Tibial artery (tissue), 4 donors: ENCODE measurements around the gene KIAA0513.

Source experiments
- DNase-seq, 2 donors: peaks; one replicate each; pipeline ENCODE4 v3.0.0-alpha.2; 2019
- H3K27ac ChIP-seq, 2 donors: fragments of 200-600 bp; sonication (generic) in 1 of 2; 1 replicate in 1 of 2; 2 replicates in 1 of 2; pipeline ENCODE4 v1.5.1; 2018 to 2019; ENCODE audit warnings: mild to moderate bottlenecking in 1 of 2
- H3K27me3 ChIP-seq, 2 donors: fragments of 200-600 bp; sonication (generic) in 1 of 2; one replicate each; pipeline versions ENCODE4 v1.5.1 to v1.6.0; 2016 to 2019
- H3K36me3 ChIP-seq, 3 donors: fragments of 200-600 bp; sonication (generic) in 2 of 3; one replicate each; pipeline ENCODE4 v1.5.1; 2016 to 2019; ENCODE audit warnings: mild to moderate bottlenecking in 2 of 3
- H3K4me1 ChIP-seq, 4 donors: fragments of 200-600 bp; sonication (generic) in 2 of 4; 1 replicate in 3 of 4; 2 replicates in 1 of 4; pipeline ENCODE4 v1.5.1; 2016 to 2019
- H3K4me3 ChIP-seq, 2 donors: fragments of 200-600 bp; sonication (generic) in 1 of 2; 1 replicate in 1 of 2; 2 replicates in 1 of 2; pipeline ENCODE4 v1.5.1; 2018 to 2019; ENCODE audit warnings: mild to moderate bottlenecking in 2 of 2
- H3K9me3 ChIP-seq, 3 donors: fragments of 200-600 bp; sonication (generic) in 1 of 3; one replicate each; pipeline ENCODE4 v1.5.1; 2016 to 2019
- CTCF ChIP-seq, 2 experiments: fragments of 200-600 bp in 1 of 2; fragments of 450-650 bp in 1 of 2; IDR thresholded peaks; one replicate each; pipeline ENCODE4 v1.5.1; 2017 to 2019; ENCODE audit warnings: antibody characterized with exemption in 2 of 2, mild to moderate bottlenecking in 1 of 2, moderate library complexity in 1 of 2
- intact Hi-C: fragments of 100-400 bp; cut with DNase I; formaldehyde crosslinking; loops from one replicate; pipeline ENCODE4 v1.15.0; 2023; ENCODE audit warnings: low total_unique reads

The KIAA0513 gene

GRCh38 chr16:85107532-85107931 is 79.9 kb downstream of the KIAA0513 start:
- no peak for TF ChIP-seq CTCF (IDR thresholded peaks at IDR 0.05)
- Histone ChIP-seq H3K4me1 (no peaks in the 10 kb centered on the region), H3K27ac (no peak overlapping the region), H3K9me3 (no peaks in the 10 kb centered on the region), H3K4me3 (no peak overlapping the region), H3K36me3 (no peaks in the 10 kb centered on the region), H3K27me3 (peaks cover 0 to 7% of the 10 kb centered on the region in 2 donors)
- DNase-seq = no peak
- intact Hi-C loops = no loop called here

GRCh38 chr16:85110105-85110504 is 82.5 kb downstream of the KIAA0513 start:
- H3K4me1 ChIP-seq = peaks cover 0 to 5% (median 3%) of the 10 kb centered on the region in 4 donors
- intact Hi-C loops = loop anchor here (5.0 kb wide), 1 partner anchor 147 kb away; no protein-coding TSS in a partner anchor
- no peak overlapping the region for H3K4me3 ChIP-seq
- no peaks in the 10 kb centered on the region for H3K9me3 ChIP-seq
- H3K27ac ChIP-seq = no peak overlapping the region
- TF ChIP-seq CTCF (IDR thresholded peaks at IDR 0.05) = no peak
- no peak for DNase-seq
- no peaks in the 10 kb centered on the region for H3K36me3 ChIP-seq
- peaks cover 0 to 17% of the 10 kb centered on the region in 2 donors for H3K27me3 ChIP-seq

GRCh38 chr16:85111184-85111583 is 83.6 kb downstream of the KIAA0513 start:
- peaks cover 0 to 9% (median 4%) of the 10 kb centered on the region in 4 donors for H3K4me1 ChIP-seq
- intact Hi-C loops = loop anchor here (5.0 kb wide), 1 partner anchor 146 kb away; no protein-coding TSS in a partner anchor
- peaks cover 0 to 17% of the 10 kb centered on the region in 2 donors for H3K27me3 ChIP-seq
- H3K4me3 ChIP-seq = no peak overlapping the region
- no peak overlapping the region for H3K27ac ChIP-seq
- H3K9me3 ChIP-seq = no peaks in the 10 kb centered on the region
- DNase-seq = no peak
- TF ChIP-seq CTCF (IDR thresholded peaks at IDR 0.05) = no peak
- no peaks in the 10 kb centered on the region for H3K36me3 ChIP-seq

GRCh38 chr16:85112364-85112763 is 84.8 kb downstream of the KIAA0513 start, which contains the start of gene CIBAR2:
Gene CIBAR2 (minus strand): TSS chr16:85112472. CDS start chr16:85112352, 120 bp downstream.
- no peak within 1 kb of the TSS for H3K4me3 ChIP-seq
- H3K9me3 ChIP-seq = no peaks in the 10 kb centered on the region
- H3K36me3 ChIP-seq = no peaks in the 10 kb centered on the region
- no peak within 1 kb of the TSS for H3K27ac ChIP-seq
- no peak for DNase-seq
- no peak for TF ChIP-seq CTCF (IDR thresholded peaks at IDR 0.05)
- intact Hi-C loops = loop anchor here (5.0 kb wide), 1 partner anchor 145 kb away; no protein-coding TSS in a partner anchor
- H3K4me1 ChIP-seq = peaks cover 0 to 9% (median 4%) of the 10 kb centered on the region in 4 donors
- peaks cover 0 to 13% of the 10 kb centered on the region in 2 donors for H3K27me3 ChIP-seq

- no peak for TF ChIP-seq CTCF (IDR thresholded peaks at IDR 0.05)
- intact Hi-C loops = loop anchor here (5.0 kb wide), 1 partner anchor 144 kb away; no protein-coding TSS in a partner anchor
- H3K4me1 ChIP-seq = peaks cover 0 to 9% (median 4%) of the 10 kb centered on the region in 4 donors
- DNase-seq = no peak
- no peak overlapping the region for H3K4me3 ChIP-seq
- no peak overlapping the region for H3K27ac ChIP-seq
- peaks cover 0 to 10% of the 10 kb centered on the region in 2 donors for H3K27me3 ChIP-seq
- H3K36me3 ChIP-seq = no peaks in the 10 kb centered on the region
- no peaks in the 10 kb centered on the region for H3K9me3 ChIP-seq
Measured at GRCh38 chr16:85113168-85113733, 85.7 kb downstream of the KIAA0513 start.
